OCI-LY7 (cell line): ENCODE data around the gene CSNK1G2. TPM values are rescaled to one million over a fixed set of nuclear protein-coding genes. Genes with fewer than 3 reads are reported as not detected.

ENCODE experiments used
- BruUV-seq: library from RNA; stranded (reverse); fragments of 400-500 nt; replicated peaks from 2 replicates; lab custom pipeline; 2021; lab: Mats Ljungman, UMichigan
- CTCF ChIA-PET: fragments of 300-600 bp; sonication (Branson Sonifier 250); formaldehyde crosslinking; loops from one replicate; lab custom pipeline; 2022; ENCODE audit warnings: antibody characterized with exemption; ENCODE audit not compliant: unreplicated experiment; lab: Charles Lee
- POLR2A ChIA-PET: fragments of 300-600 bp; sonication (Branson Sonifier 250); formaldehyde crosslinking; loops from one replicate; lab custom pipeline; 2022; ENCODE audit warnings: antibody characterized with exemption; lab: Charles Lee
- DNase-seq: peaks from one replicate; pipeline ENCODE4 v3.0.0-alpha.2; 2015; ENCODE audit warnings: low spot score
- H2AFZ ChIP-seq: fragments of 200-600 bp; sonication (generic), shearing (Covaris generic); 2 replicates; pipeline ENCODE4 v1.6.1; 2014; ENCODE audit warnings: mild to moderate bottlenecking, antibody characterized with exemption, low read length, moderate library complexity
- H3K27ac ChIP-seq: fragments of 200-600 bp; sonication (generic); 2 replicates; pipeline ENCODE4 v1.5.1; 2014; ENCODE audit warnings: mixed run types, low read depth, mild to moderate bottlenecking, moderate library complexity, low read length, inconsistent platforms; ENCODE audit not compliant: poor library complexity, severe bottlenecking
- H3K36me3 ChIP-seq: fragments of 200-600 bp; sonication (generic); 2 replicates; pipeline ENCODE4 v1.6.1; 2014; ENCODE audit warnings: mild to moderate bottlenecking, antibody characterized with exemption, low read length, moderate library complexity, mixed read lengths; ENCODE audit not compliant: insufficient read depth
- H3K4me1 ChIP-seq: fragments of 200-600 bp; sonication (generic); 2 replicates; pipeline ENCODE4 v1.5.1; 2014; ENCODE audit warnings: mild to moderate bottlenecking, low read length; ENCODE audit not compliant: insufficient read depth, poor library complexity, severe bottlenecking
- H3K4me2 ChIP-seq: fragments of 200-600 bp; sonication (generic); 2 replicates; pipeline ENCODE4 v1.6.1; 2014; ENCODE audit warnings: mild to moderate bottlenecking, low read length
- H3K4me3 ChIP-seq: fragments of 200-600 bp; sonication (generic); 2 replicates; pipeline ENCODE4 v1.5.1; 2014; ENCODE audit warnings: mild to moderate bottlenecking, low read depth, low read length; ENCODE audit not compliant: poor library complexity, severe bottlenecking
- H3K79me2 ChIP-seq: fragments of 200-600 bp; sonication (generic); 2 replicates; pipeline ENCODE4 v1.6.1; 2016; ENCODE audit warnings: low read depth, mild to moderate bottlenecking, low read length, moderate library complexity, mixed read lengths; ENCODE audit not compliant: insufficient read depth
- H3K9me2 ChIP-seq: fragments of 200-600 bp; sonication (generic); 2 replicates; pipeline ENCODE4 v1.6.1; 2016; ENCODE audit warnings: mild to moderate bottlenecking, low read length, mixed read lengths; ENCODE audit not compliant: insufficient read depth
- H3K9me3 ChIP-seq: fragments of 200-600 bp; sonication (generic); 2 replicates; pipeline ENCODE4 v1.6.1; 2014; ENCODE audit warnings: mild to moderate bottlenecking, mixed run types, low read length, mixed read lengths
- H4K20me1 ChIP-seq: fragments of 200-600 bp; sonication (generic); 2 replicates; pipeline ENCODE4 v1.6.1; 2014; ENCODE audit warnings: mild to moderate bottlenecking, antibody characterized with exemption, low read length, moderate library complexity, mixed read lengths; ENCODE audit not compliant: insufficient read depth
- EZH2phosphoT487 ChIP-seq: fragments of 200-600 bp; sonication (generic); IDR thresholded peaks from 2 replicates; pipeline ENCODE4 v1.6.1; 2018; ENCODE audit warnings: low read depth, borderline replicate concordance, mild to moderate bottlenecking, mixed run types, antibody characterized with exemption, low read length, moderate library complexity, mixed read lengths
- intact Hi-C: fragments of 100-400 bp; cut with micrococcal nuclease; formaldehyde crosslinking; loops from one replicate; pipeline ENCODE4 v1.10.0; 2022; ENCODE audit not compliant: unreplicated experiment
- total RNA-seq, 2 experiments: library from RNA; depleted of rRNA in 1 of 2; stranded (reverse); fragments of >200 nt in 1 of 2; shearing (Covaris generic) in 1 of 2; gene quantifications; 2 replicates each; pipeline ENCODE4 v1.2.3, GENCODE V29; 2014 to 2022
- TF ChIP-seq, protein P1 (sequence below): fragments of 200-600 bp; sonication (generic); conservative IDR thresholded peaks from 2 replicates; pipeline ENCODE4 v1.5.1; 2014; ENCODE audit warnings: mild to moderate bottlenecking, antibody characterized with exemption, low read length, moderate library complexity, mixed read lengths

The CSNK1G2 gene
- total RNA-seq, 2 experiments from 2014 or later: 95.9 to 133 TPM

- peaks cover 41% of the 10 kb centered on the region for H3K4me1 ChIP-seq
- peak overlapping the region; percentile 33 for H3K4me3 ChIP-seq
- ChIA-PET CTCF (no interaction called here), POLR2A (interaction anchor here (0.6 to 2.0 kb wide), 7 partner anchors 11 to 821 kb away, joined by 3 to 6 read pairs (median 4); partner anchors contain the start of gene ABHD17A)
- H3K9me3 ChIP-seq: no peaks in the 10 kb centered on the region
- H3K4me2 ChIP-seq: peak overlapping the region; percentile 51
- no peaks in the 10 kb centered on the region for H3K36me3 ChIP-seq
- H2AFZ ChIP-seq: no peak overlapping the region
- no peaks in the 10 kb centered on the region for H3K9me2 ChIP-seq
- no peaks in the 10 kb centered on the region for H4K20me1 ChIP-seq
- DNase-seq: no peak
- H3K27ac ChIP-seq: peak overlapping the region; percentile 77
- TF ChIP-seq, protein P1, sequence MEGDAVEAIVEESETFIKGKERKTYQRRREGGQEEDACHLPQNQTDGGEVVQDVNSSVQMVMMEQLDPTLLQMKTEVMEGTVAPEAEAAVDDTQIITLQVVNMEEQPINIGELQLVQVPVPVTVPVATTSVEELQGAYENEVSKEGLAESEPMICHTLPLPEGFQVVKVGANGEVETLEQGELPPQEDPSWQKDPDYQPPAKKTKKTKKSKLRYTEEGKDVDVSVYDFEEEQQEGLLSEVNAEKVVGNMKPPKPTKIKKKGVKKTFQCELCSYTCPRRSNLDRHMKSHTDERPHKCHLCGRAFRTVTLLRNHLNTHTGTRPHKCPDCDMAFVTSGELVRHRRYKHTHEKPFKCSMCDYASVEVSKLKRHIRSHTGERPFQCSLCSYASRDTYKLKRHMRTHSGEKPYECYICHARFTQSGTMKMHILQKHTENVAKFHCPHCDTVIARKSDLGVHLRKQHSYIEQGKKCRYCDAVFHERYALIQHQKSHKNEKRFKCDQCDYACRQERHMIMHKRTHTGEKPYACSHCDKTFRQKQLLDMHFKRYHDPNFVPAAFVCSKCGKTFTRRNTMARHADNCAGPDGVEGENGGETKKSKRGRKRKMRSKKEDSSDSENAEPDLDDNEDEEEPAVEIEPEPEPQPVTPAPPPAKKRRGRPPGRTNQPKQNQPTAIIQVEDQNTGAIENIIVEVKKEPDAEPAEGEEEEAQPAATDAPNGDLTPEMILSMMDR: no peak
- TF ChIP-seq EZH2phosphoT487: no peak
- BruUV-seq: TSS peak; percentile 78
- intact Hi-C loops: loop anchor here (5.0 kb wide), 1 partner anchor 121 kb away; the partner anchor contains the start of gene BTBD2
- no peaks in the 10 kb centered on the region for H3K79me2 ChIP-seq
Observed at GRCh38 chr19:1896508-1896907, 44.5 kb upstream of the CSNK1G2 start.

DNA sequence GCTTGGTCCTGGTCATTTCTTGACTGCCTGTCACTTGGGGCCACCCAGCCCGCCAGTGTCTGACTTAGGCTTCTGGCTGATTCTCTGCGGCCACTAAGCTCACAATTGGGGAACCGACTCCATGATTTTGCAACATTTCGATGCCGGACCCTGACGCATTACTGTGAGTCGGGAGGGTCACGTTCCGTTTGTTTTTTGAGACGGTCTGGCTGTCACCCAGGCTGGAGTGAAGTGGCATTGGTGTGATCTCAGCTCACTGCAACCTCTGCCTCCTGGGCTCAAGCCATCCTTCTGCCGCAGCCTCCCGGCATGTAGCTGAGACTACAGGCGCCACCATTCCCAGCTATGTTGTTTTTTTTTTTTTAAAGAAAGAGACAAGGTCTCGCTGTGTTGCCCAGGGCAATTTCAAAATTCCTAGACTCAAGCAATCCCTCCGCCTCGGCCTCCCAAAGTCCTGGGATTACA, 39.0 kb upstream of the CSNK1G2 start:
- Histone ChIP-seq H3K27ac (no peak overlapping the region), H3K4me3 (no peak overlapping the region), H4K20me1 (peaks cover 5% of the 10 kb centered on the region; the same call in 1 of the 2 replicates), H3K36me3 (peaks cover 4% of the 10 kb centered on the region; the same call in 1 of the 2 replicates), H3K9me2 (no peaks in the 10 kb centered on the region), H3K4me1 (peaks cover 47% of the 10 kb centered on the region), H3K79me2 (peaks cover 12% of the 10 kb centered on the region), H3K4me2 (no peak overlapping the region), H3K9me3 (no peaks in the 10 kb centered on the region), H2AFZ (no peak overlapping the region)
- intact Hi-C loops: loop anchor here (10.0 kb wide), 1 partner anchor 183 kb away; no protein-coding TSS in a partner anchor
- BruUV-seq: no TSS peak
- no peak for DNase-seq
- TF ChIP-seq, protein P1: no peak
- TF ChIP-seq EZH2phosphoT487: no peak
- ChIA-PET CTCF (no interaction called here), POLR2A (interaction anchor here (0.6 kb wide), 1 partner anchor 29 kb away, joined by 3 read pairs; no protein-coding TSS in a partner anchor)

GRCh38 chr19:1902923-1903322, 38.0 kb upstream of the CSNK1G2 start:
- TF ChIP-seq, protein P1: no peak
- H3K27ac ChIP-seq: peak overlapping the region; percentile 97
- CTCF ChIA-PET: no interaction called here

More at GRCh38 chr19:1902923-1903322, 38.0 kb upstream of the CSNK1G2 start:
- no peak for DNase-seq
- intact Hi-C loops: loop anchor here (10.0 kb wide), 1 partner anchor 182 kb away; no protein-coding TSS in a partner anchor
- POLR2A ChIA-PET: interaction anchor here (0.5 to 1.5 kb wide), 3 partner anchors 8 to 180 kb away, joined by 3 to 4 read pairs (median 4); no protein-coding TSS in a partner anchor
- Histone ChIP-seq H3K36me3 (peaks cover 6% of the 10 kb centered on the region; the same call in 1 of the 2 replicates), H3K4me3 (peak overlapping the region; percentile 71), H3K4me2 (peak overlapping the region; percentile 84), H3K79me2 (peaks cover 22% of the 10 kb centered on the region), H4K20me1 (peaks cover 5% of the 10 kb centered on the region; the same call in 1 of the 2 replicates), H3K4me1 (peaks cover 38% of the 10 kb centered on the region), H3K9me2 (no peaks in the 10 kb centered on the region), H2AFZ (peak overlapping the region; percentile 22; the same call in 1 of the 2 replicates), H3K9me3 (no peaks in the 10 kb centered on the region)
- BruUV-seq: no TSS peak
